ENCODE results near the gene CDH20. TPM values are rescaled to one million over a fixed set of nuclear protein-coding genes. Genes with fewer than 3 reads are reported as not detected.

CDH20 gene
- total RNA-seq, 4 donors from 2014 or later, result 1.4 to 17.7 (median 5.1) TPM; not detected in 1

DNA sequence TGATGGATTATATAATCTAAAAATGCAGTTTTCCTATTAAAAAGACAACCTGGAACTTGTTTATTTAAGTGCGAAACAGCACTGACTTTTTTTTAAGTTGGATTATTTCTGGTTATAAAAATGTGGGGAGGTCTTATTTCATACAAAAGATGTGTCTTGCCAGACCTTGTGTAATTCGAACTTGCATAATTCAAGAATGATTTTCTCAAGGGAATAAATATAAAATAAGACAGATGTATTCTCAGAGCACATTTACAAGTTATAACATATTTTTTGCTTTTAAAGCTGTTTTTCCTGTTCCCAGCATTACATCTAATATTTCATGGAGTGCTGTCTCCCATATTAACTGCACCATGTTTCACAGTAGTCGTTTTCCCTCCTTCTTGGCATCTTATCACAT lies 263.1 kb downstream of the CDH20 start:
- TF ChIP-seq, protein P1, sequence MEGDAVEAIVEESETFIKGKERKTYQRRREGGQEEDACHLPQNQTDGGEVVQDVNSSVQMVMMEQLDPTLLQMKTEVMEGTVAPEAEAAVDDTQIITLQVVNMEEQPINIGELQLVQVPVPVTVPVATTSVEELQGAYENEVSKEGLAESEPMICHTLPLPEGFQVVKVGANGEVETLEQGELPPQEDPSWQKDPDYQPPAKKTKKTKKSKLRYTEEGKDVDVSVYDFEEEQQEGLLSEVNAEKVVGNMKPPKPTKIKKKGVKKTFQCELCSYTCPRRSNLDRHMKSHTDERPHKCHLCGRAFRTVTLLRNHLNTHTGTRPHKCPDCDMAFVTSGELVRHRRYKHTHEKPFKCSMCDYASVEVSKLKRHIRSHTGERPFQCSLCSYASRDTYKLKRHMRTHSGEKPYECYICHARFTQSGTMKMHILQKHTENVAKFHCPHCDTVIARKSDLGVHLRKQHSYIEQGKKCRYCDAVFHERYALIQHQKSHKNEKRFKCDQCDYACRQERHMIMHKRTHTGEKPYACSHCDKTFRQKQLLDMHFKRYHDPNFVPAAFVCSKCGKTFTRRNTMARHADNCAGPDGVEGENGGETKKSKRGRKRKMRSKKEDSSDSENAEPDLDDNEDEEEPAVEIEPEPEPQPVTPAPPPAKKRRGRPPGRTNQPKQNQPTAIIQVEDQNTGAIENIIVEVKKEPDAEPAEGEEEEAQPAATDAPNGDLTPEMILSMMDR (IDR thresholded peaks at IDR 0.05; ENCODE audit: low read depth), result no peak

DNA sequence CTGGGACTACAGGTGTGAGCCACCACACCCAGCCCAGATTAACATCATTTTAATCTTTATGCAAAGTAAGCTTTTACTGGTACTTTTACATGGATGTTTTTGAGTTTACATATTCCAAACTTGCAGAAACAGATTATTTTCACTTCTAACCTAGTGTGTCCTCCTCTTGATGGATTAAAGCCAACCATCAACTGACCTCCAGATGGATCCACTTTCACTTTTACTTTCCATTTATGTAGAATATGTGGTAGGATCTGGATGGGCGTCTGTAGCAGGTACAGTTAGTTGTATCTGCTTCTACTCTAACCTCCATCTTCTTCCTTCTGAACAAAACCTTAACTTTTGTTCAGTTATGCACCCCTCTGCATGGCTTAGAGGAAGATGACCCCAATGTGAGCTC lies 264.1 kb downstream of the CDH20 start:
- TF ChIP-seq, protein P1 (IDR thresholded peaks at IDR 0.05; ENCODE audit: low read depth), result no peak

DNA sequence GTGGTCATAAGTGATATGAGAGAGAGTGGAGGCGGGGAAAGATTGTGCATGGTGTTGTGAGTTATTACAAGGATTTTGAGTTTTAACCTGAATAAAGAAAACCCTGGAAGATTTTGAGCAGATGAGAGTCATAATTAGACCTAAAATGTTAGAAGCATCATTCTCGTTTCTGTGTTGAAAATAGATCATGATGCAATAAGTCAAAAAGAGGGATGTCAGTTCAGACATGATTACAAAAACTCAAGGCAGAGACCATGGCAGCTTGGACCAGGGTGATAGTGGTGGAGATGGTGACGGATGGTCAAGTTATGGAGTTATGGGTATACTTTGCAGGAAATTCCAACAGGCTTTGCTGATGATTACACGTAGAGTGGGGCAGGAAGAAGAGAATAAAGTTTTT lies 267.2 kb downstream of the CDH20 start:
- TF ChIP-seq, protein P1 (IDR thresholded peaks at IDR 0.05; ENCODE audit: low read depth), result no peak

DNA sequence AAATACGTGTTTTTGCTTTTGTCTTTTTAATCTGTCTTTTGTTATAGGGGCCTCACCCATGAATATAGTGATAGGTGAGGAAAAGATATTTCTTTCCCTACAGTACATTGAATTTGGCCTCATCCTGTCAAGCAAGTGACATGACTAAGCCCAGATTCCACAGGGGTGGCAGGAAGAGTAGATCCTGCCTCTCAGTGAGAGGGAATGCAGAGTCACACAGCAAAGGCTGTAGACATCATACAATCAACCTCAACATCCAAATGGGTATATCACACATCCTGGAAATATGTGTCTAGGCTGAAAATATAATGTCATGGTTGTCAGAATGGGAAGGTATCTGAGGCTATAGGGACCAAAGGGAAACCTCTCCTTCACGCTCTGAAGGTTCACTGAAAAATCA lies 269.6 kb downstream of the CDH20 start:
- TF ChIP-seq, protein P1 (IDR thresholded peaks at IDR 0.05; ENCODE audit: low read depth), result no peak

Small RNA genes within 50 kb of the gene (small RNA-seq; reads per million reads assigned to genes)
- gene RNU6-116P, result not detected

Data from subcutaneous adipose tissue (tissue), 4 donors.